GM10847 (cell line): ENCODE measurements around the gene PRADC1.

Experiments
- POLR2A ChIP-seq: IDR thresholded peaks from 2 replicates; pipeline ENCODE4 v1.6.1; 2011; ENCODE audit not compliant: insufficient read length; ENCODE audit errors: extremely low read depth

The PRADC1 gene

DNA sequence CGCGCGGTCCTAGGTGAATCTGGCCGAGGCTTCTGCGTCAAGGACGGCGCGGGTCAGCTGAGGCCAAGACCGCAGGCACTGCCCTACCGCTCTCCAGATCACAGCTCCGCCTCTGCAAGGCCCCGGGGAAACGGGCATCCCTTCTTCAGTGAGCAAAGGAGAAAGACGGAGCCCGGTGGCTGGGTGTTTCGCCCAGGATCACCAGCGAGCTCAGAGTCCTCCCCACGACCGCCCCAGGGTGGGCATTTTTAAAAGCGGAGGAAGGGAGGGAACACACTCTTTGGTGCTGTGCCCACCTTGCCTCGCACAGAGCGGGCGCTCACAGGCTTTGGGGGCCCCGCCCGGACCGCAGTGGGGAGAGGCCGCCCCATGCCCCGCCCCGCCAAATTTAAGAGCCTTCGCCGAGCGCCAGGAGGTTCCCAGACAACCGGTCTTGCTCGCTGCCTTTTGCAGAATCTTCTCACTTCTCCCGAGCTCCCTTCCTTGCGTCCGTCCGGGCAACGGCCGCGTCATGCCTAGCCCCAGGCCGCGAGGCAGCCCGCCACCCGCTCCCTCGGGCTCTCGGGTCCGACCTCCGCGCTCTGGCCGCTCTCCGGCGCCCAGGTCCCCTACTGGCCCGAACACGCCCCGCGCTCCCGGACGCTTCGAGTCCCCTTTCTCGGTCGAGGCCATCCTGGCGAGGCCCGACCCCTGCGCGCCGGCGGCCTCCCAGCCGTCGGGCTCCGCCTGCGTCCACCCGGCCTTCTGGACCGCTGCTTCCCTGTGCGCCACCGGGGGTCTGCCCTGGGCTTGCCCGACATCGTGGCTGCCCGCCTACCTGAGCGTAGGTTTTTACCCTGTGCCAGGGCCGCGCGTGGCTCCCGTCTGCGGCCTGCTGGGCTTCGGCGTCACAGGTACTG lies 30.6 kb downstream of the PRADC1 start, which contains the start of gene NOTO:
NOTO (plus strand) TSS at position 419 of the 899 bp plus-strand sequence; CDS start at position 512, 93 bp downstream.
- TF ChIP-seq POLR2A: no peak

GRCh38 chr2:73197579-73197978 lies 35.5 kb downstream of the PRADC1 start:
- no peak for TF ChIP-seq POLR2A

DNA sequence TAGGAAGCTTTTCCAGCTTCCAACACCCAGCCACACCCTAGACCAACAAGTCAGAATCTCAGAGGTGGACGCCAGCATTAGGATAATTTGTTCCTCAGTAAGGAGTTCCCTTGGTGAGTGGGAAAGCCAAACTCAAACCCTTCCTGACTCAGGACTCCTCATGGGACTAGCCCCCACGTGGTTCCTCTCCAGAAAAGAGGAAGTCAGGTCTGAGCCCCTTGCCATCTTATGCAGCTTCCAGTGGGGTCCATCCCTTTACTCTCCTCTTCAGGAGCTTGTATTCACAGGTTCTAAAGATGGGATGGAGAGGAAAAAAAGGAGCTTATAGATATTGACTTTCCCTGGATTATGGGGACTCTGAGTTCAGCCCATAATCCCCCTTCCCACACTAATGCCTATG lies 45.5 kb downstream of the PRADC1 start:
- no peak for TF ChIP-seq POLR2A

DNA sequence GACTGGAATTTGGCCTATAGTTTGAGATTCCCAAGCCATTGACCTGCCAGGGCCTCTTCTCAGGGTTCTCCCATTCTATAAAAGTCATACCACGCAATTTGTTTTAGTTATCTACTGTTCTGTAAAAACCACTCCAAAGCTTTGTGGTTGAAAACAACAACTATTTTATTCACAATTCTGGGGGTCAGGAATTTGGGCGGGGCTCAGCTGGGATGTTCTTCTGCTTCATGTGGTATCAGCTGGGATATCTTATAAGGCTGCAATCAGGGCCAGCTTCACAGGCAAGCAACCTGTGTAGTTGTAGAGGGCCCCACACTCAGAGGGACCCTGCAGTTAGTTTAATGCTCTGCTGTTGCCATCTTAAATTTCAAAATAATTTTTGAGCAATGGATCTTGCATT lies 47.1 kb downstream of the PRADC1 start:
- TF ChIP-seq POLR2A: no peak
